ENCODE data around the gene SLC7A6.
"Not testable (repeated sequence)": the region's sequence is repeated elsewhere in the genome, so short reads cannot be mapped to it uniquely, and the experiment has no call there.

The SLC7A6 gene

DNA sequence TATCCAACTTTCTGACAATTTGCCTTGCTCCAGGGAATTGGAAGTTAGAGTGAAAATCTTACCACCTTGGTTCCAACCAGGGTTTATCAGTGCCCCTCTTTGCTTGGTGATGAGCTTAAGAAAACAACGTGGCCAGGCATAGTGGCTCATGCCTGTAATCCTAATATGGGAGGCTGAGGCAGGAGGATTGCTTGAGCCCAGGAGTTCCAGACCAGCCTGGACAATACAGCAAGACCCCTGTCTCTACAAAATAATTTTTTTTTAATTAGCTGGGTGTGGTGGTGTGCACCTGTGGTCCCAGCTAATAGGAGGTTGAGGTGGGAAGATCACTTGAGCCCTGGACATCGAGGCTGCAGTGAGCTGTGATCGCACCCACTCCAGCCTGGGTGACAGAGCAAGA is 21.4 kb downstream of the SLC7A6 start:
- DNase-seq = no peak

DNA sequence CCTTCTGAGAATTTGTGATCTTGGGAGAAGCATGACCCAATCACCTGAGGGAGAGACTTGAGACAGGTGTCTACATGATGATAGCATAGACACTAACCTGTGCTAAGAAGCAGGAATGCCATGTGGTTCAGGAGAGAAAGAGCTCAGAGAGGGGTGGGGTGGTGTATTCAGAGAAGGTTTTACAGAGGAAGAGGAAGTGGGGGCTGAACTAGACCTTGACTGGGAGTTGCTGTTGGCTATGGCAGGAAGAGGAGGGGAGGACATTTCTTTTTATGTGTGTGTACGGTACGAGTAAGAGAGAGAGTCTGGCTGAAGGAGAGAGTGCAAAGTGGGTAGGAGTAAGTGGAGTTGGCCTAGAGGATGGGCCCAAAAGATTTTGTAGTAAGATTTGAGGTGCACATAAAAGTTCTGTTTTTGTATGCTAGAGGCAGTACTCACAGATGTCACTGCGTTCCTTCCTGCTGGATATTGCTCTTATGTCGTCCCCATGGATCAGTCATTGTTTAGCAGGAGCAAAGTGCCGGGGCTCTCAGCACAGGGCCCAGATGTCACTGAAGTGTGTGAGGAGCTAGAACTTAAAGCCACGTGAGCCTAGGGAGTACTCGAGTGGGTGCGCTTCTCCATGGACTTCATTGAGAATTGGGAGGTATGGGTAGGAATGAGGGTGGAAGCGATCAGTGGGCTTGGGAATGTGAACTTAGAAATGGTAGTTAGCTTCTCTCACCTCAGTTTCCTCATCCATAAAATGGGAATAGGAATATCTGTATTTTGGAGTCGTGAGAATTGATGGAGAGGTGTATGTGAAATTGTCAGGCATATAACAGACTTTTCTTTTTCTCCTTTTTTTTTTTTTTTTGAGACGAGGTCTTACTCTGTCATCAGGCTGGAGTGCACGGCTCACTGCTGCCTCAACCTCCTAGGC is 22.1 kb downstream of the SLC7A6 start:
- DNase-seq = no peak

DNA sequence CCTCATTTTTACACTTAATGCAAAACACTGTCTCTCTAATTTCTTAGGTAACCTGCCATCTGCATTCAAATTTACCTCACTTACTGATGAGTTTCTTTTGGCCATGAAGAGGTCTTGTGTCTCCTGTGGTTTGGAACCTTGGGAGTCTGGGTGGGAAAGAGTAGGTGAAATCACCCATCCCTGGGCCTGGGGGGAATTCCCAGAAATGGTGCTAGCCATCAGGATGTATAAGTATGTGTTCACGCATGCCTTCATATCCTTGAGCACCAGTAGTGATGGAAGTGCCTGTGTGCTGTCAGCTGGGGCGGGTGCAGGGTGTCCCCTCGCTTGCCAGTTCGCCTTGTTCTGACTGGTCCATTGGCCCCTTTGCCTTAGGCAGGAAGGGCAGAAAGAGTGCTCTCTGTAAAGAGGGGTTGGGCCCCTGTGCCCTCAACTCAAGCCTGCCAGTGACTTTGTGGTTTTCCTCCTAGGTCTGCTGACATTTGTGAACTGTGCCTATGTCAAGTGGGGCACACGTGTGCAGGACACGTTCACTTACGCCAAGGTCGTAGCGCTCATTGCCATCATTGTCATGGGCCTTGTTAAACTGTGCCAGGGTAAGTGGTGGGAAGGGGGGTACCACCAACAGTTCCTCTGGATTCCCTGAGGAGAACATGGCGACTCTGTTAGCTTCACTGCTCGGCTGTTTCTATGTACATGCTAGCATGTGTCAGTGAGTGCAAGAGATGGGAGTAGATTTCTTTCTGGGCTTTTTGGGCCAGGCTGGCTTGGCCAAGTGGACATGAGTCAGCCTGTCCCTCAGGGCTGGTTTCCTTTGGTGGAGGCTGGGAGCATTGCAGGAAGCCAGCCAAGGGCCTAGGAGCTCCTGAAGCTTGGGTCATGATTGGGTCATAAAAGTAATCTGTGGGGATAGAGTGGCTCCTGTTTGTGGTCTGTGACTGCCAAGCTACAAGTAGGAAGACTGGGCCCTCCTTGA is 23.2 kb downstream of the SLC7A6 start:
- no peak for DNase-seq

DNA sequence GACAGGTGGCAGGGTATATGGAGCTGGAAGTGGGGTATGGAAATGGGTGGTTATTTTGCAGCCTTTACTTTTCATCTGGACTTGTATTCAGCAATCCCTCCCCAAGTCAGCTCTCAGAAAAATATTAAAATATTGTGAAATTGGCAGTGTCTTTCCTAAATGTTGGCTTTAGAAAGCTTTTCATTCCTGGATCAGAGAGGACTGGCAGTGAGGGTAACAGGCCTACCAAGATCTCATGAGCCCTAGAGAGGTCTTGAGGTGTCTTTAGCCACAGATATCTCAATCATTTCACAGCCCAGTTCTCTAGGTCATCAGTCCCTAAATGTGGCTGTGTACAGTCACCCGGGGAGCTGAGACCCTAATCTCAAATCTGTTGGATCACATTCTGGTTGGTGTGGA is 23.9 kb downstream of the SLC7A6 start:
- no peak for DNase-seq

DNA sequence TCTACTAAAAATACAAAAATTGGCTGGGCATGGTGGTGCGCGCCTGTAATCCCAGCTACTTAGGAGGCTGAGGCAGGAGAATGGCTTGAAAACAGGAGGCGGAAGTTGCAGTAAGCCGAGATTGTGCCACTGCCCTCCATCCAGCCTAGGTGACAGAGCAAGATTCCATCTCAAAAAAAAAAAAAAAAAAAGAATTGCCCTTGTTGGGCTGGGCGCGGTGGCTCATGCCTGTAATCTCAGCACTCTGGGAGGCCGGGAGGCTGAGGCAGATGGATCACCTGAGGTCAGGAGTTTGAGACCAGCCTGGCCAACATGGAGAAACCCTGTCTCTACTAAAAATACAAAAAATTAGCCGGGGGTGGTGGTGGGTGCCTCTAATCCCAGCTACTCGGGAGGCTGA is 24.5 kb downstream of the SLC7A6 start:
- not testable (repeated sequence) for DNase-seq

DNA sequence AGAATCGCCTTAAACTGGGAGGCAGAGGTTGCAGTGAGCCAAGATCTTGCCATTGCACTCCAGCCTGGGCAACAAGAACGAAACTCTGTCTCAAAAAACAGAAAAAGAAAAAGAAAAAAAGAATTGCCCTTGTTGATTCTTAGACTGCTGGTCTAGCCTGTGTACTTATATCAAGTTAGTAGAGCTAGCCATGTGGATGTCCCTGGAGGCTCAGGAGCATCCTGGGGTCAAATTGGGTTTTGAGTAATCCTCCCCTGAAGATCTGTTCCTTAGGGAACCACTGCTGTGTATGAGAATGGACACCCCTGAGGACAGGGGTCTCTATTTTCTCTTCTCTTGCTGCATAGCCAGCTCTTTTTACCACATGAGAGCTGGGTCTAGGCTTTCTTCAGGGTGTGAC is 24.9 kb downstream of the SLC7A6 start:
- no peak for DNase-seq

DNA sequence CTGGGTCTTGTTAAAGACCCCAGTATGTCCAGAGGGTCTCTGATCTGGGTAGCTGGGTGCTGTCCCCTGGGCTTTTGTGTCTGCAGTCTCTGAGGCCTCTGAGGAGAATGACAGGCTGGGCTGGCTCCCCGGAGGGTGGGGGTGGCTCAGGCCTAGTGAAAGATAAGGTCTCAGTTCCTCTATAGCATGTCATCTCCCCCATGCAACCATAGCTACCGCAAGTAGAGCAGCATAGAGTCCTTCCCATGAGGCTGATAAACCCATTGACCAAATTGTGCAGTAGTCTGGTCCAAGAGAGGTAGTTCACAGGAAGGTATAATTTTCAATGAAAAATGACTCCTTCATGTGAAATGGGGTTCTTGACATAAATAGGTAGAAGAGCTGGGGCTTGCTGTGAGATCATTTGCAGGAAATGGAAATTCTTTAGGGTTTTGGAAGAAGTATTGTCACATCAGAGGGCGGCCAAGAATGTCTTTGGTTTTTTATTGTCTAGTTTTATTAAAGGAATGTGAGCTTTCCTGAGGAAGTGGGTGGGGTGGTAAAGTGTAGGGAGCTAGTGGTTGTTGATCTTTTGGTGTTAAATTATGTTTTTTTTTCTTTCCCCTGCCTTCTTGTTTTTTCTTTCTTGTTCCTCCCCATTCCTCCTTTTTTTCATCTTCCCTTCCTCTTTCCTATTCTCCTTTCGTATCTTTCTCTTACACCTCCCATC is 25.4 kb downstream of the SLC7A6 start:
- DNase-seq = no peak

DNA sequence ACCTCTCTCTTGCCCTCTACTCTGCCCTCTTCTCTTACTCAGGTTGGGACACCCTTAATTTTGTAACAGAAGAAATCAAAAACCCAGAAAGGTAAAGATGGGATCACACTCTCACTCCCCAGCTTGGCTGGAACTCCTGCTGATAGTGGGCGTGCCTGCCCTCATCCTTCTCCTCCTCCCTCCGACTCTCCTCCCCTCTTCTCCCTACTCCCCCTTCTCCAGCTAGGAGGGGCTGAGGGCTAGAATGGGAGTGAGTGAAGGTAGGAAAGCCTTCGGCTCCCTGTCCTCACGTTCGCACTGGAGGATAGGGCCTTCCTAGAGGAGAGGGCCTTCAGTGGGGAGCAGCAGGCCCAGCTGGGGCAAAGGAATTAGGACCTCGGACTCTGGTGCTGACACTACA is 26.1 kb downstream of the SLC7A6 start:
- DNase-seq = no peak

DNA sequence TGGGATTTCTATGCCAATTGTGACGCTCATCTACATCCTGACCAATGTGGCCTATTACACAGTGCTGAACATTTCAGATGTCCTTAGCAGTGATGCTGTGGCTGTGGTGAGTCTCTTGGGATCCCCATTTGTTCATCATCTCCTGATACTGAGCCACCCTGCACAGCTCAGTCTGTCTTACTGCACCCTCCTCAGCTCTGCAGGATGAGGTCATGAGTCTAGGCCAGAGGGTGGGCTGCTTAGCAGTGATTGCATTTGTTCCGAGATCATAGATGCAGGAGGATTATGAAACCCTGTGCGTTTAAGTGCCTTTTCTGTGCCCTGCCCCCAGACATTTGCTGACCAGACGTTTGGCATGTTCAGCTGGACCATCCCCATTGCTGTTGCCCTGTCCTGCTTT is 26.9 kb downstream of the SLC7A6 start:
- DNase-seq = no peak

DNA sequence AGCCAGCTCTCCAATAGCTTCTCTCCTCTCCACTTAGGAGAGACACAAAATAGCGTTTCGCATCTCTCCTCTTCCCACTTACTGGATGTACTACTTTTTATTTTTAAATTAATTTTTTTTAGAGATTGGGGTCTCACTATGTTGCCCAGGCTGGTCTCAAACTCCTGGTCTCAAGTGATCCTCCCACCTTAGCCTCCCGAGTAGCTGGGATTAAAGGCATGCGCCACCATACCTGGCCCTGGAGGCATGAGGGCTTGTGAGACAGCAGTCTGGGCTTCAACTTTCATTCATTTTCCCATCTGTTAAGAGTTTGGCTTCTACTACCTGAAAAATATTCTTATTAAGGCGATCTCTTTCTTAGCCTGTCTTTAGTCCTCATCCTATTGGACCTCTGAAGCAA is 28.1 kb downstream of the SLC7A6 start:
- DNase-seq = no peak

DNA sequence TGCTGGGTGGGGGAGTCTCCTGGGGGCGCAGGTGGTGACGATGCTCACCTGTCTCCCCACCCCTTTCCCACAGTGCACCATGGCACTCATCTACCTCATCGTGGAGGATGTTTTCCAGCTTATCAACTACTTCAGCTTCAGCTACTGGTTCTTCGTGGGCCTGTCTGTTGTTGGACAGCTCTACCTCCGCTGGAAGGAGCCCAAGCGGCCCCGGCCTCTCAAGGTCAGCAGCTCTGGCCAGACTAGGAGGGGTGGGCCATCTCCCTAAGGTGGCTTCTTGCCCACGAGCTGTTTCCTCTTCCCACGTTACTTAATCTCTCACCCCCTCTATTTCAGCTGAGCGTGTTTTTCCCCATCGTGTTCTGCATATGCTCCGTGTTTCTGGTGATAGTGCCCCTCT is 32.0 kb downstream of the SLC7A6 start:
- DNase-seq = no peak

DNA sequence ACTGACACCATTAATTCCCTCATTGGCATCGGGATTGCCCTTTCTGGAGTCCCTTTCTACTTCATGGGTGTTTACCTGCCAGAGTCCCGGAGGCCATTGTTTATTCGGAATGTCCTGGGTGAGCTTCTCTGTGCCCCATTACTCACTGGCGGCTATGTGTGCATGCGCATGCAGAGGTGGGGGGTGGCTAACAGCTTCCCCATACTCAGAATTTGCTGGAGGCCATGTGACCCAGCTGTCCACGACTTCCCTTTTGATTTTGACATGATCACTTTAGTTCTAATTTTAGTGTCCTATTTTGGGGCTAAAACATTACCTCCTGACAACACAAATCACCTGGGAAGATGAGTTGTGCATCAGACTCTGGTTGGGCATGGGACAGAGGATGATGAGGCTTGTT is 32.4 kb downstream of the SLC7A6 start:
- no peak for DNase-seq

DNA sequence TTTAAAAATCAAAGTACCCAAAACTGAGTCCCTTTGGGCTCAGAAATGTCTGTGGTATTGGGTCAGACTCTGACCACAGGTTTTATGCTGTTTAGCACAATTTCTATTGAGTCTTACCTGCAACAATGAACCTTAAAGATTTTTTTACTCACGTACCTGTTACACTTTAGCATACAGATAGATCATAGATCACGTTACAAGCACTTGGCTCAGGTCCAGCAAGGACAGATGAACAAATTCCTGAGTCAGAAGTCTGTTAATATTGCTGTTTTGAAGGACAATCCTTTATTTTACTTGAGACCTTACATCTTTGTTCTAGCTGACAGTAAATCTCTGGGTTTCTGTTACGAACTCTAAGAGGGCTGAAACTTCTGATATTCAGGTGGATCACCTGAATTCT is 33.6 kb downstream of the SLC7A6 start:
- DNase-seq = peak in 1 of 2 experiments; percentile 2

DNA sequence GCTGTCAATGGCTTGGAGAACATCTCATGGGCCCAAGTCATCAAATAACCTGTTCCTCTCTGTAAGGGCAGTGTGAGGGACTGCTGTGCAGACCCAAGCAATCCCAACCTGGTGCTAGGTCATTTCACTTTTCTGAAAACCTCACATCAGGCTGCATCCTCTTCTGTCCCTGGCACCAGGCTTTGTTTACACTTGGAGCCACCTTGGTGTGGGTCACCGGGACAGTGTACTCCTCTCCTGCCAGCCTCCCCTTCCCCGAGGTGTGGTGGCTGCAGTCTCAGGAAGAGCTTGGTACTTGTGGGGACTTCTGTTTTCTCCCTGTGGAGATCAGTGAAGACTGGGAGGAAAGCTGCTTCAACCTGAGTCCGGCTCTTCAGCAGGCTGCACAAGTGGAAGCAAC is 34.0 kb downstream of the SLC7A6 start:
- DNase-seq = no peak

DNA sequence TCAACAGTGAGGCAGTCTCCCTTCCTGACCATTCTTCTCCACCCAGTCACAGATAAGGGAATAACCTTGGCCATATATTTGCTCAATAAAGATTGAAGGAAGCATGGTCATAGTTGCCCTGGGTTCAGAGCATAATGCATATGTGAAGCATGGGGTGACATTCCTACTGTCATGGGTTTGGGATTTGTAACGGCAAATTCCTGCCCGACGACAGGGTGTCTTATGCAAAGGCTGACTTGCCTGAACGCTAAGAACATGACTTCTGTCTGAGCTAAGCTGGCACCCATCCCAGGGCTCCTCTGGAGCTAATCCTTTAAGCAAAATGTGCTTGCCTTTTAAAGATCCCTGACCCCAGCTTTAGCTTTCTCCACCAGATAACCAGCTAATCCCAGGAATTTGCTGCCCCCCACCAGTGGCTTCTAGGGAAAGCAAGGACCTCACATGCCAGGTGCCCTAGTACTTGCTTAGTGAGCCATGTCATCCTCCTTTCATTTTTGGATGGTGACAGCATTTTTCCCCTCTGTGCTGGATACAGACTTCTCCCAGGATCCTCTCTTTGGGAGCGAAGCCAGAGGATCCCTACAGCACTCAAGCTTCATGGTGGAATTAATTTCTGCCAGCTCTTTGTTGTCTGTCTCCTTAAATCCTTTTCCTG is 34.7 kb downstream of the SLC7A6 start:
- no peak for DNase-seq

DNA sequence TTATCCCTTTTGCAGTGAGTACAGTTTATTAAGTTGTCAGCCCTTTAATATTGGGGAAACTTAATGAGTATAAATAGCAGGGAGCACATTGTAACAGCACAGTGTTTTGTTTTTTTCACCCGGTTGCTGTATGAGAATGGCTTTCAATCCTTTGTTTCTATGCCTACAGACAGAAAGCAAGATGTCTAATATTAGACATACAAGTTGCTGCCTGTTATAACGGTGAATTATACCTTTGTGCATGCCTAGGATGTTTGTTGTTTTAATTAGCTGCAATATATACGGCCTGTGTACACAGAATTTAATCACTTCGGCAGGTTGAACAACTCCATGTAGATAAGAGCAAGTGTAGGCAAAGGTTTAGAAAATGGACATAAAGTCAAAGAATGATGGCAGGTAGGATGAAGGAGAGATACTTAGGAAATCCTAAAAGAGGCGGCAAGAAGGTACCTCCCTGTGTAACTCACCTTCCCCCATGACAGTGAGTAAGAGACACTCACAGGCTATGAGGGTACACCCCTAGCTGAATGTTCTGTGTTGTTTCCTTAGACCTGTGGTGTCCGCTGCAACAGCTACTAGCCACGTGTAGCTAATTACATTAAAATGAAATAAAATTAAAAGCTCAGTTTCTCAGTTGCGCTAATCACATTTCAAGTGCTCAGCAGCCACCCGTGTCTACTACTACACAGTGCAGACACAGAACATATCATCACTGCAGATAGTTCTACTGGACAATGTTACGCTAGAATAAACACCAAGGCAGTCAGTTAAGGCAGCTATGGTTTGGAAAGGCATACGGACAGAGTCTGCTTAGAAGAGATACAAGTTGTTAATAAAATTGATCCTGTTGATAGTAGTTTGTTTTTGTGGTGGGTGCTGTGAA is 35.5 kb downstream of the SLC7A6 start:
- DNase-seq = no peak

DNA sequence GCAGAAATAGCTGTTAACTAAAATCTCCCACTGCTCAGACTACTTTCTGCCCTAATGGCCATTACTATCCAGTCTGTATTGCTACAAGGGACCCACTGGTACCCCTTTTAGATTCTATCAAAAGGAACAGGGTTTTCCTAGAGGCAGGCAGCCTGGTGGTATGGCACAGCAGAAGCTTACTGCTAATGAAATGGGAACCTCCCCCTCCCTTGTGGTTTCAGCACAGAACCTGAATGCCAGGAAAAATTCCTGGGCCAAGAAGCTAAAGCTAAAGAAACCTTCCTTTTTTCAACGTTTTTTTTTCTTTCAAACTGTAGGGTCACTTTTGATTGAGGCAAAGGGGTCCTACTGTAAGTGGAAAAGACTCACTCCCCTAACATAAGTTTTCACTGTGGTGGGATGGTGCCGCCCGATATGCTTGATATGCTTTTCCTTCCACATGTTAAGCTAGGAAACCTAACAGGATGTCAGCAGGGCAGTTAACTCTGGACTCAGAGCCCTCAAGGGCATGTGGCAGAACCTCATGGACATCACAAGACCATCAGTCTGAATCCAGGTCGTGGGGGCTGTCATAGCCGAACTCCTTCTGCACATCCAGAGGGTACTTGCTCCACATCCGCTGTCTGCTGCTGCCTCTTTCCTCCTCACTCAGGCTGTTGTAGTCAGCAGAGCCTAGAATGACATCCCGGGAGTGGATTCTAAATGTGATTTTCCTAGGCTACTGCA is 36.6 kb downstream of the SLC7A6 start:
- DNase-seq = no peak

DNA sequence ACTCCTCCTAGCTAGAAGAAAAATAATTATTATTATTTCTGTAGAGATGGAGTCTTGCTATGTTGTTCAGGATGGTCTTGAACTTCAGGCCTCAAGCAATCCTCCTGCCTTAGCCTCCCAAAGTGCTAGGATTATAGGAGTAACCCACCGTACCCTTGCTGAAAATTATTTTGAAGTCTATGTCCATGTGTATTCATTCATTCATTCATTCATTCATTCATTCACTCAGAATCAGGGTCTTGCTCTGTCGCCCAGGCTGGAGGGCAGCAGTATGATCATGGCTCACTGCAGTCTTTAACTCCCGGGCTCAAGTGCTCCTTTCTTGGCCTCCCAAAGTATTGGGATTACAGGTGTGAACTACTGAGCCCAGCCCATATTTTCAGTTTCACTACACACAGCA is 42.3 kb downstream of the SLC7A6 start:
- DNase-seq = no peak

DNA sequence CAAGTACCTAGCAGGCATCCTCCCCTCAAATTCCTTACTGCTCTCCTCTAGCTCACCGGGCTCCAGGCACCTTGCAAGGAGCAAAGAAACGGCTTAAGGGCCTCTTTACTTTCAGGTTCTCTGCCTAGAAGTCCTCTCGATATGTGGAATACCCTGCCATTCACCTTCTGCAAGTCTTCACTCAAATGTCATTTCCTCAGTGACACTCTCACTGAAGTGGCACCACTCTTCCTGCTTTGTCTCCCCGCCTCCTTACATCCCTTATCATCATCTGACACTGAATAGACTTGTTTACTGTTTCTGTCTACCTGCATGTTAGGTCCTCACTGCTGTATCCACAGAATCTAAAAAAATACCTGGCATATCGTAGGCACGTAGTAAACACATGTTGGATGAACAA is 45.5 kb downstream of the SLC7A6 start:
- no peak for DNase-seq

DNA sequence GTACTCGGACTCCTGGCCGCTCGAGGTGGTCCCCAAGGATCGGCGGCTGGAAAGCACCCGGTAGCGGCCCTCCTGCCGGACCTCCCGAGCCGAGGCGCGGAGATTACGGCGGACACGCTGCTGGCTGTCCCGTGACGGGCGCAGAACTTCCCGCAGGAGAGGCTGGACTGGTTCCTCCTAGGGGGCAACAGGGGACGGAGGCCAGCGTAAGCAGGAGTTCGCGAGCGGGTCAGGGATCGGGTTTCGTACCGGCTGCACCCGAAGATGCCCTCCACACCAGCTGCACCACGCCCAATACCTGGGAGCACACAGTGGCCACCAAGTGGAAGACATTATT is 46.1 kb downstream of the SLC7A6 start:
- DNase-seq = no peak
